ENCODE data around the gene PRRT2. TPM values are rescaled to one million over a fixed set of nuclear protein-coding genes. Genes with fewer than 3 reads are reported as not detected.
"Not testable (repeated sequence)": the region's sequence is repeated elsewhere in the genome, so short reads cannot be mapped to it uniquely, and the experiment has no call there.

Gene PRRT2
- total RNA-seq, 2 experiments from 2014 or later = 0.64 to 0.93 TPM

DNA sequence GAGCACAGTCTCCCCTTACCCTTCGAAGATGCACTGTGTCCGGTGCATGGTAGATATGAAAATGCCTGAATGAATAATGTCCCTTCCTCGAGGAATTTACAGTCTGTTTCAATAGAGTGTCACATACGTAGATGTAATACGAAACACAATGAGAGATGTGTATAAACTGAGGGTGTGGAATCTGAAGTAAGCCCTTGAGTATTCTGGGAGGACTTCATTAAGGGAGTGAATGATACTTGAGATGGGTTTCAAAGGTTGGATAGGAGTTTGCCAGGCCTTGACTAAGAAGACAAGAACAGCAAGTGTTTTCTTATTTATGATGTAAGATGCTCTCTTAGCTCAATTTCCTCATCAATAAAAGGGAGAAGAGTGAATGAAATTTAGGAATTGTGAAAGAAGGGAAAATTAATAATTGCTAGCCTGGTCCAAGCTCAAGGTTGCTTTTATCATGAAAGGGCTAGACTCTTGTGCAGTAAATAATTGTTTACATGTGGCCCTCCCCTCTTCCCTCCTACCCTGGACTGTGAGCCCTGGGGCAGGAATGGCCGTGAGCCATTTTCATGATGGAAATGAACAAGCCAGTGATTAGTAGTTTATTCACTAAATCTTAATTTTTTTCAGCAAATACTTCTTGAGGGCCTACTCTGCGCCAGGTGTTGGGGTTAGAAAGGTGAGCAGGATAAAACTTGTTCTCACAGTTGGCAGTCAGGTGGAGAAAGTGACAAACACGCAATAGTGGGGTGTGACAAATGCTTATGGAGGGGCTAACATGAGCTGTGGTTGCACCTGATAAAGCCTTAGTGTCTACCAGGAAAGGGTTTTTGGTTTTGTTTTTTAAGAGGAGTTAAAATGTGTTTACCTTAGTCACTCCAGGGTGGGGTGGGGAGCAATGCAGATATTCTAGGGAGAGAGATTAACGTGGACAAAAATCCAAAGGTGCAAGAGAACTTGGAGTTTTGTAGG lies 19.9 kb upstream of the PRRT2 start:
- peaks cover 26% of the 10 kb centered on the region for H3K4me1 Mint-ChIP-seq
- no peak for DNase-seq
- H3K4me3 Mint-ChIP-seq = peak overlapping the region; percentile 91
- H3K27me3 Mint-ChIP-seq = no peaks in the 10 kb centered on the region
- POLR2A ChIA-PET = no interaction called here
- intact Hi-C loops (cut with DNase I, micrococcal nuclease) = loop anchor here in 1 of 2 experiments (2.0 kb wide), 1 partner anchor 37 kb away; no protein-coding TSS in a partner anchor
- peak overlapping the region; percentile 97 for H3K27ac Mint-ChIP-seq
- peaks cover 51% of the 10 kb centered on the region for H3K36me3 Mint-ChIP-seq (ENCODE audit: low read depth)
- no peaks in the 10 kb centered on the region for H3K9me3 Mint-ChIP-seq (ENCODE audit: low read depth)
- no peak for ATAC-seq
- CTCF ChIA-PET = interaction anchor here (0.5 to 4.3 kb wide), 3 partner anchors 11 to 75 kb away, joined by 3 to 23 read pairs (median 3); no protein-coding TSS in a partner anchor

DNA sequence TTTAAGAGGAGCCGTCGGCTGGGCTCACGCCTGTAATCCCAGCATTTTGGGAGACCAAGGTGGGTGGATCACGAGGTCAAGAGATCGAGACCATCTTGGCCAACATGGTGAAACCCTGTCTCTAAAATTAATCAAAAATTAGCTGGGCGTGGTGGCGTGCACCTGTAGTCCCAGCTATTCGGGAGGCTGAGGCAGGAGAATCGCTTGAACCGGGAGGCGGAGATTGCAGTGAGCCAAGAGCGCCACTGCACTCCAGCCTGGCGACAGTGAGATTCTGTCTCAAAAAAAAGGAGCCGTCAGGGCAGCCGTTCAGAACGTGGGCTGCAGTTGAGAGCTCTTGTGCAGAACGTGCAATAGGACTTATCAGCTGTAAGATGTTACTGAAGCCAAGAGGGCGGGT lies 18.8 kb upstream of the PRRT2 start:
- ChIA-PET CTCF (interaction anchor here (1.5 to 2.9 kb wide), 3 partner anchors 8 to 93 kb away, joined by 5 to 14 read pairs (median 7); no protein-coding TSS in a partner anchor), POLR2A (interaction anchor here (0.5 to 0.7 kb wide), 2 partner anchors 61 to 131 kb away, joined by 4 read pairs; no protein-coding TSS in a partner anchor)
- DNase-seq; H3K9me3 Mint-ChIP-seq (ENCODE audit: low read depth); H3K27ac Mint-ChIP-seq; H3K27me3 Mint-ChIP-seq; H3K4me3 Mint-ChIP-seq; ATAC-seq; intact Hi-C loops (cut with DNase I, micrococcal nuclease): not testable (repeated sequence)
- Mint-ChIP-seq H3K36me3 (ENCODE audit: low read depth) (peaks cover 57% of the 10 kb centered on the region), H3K4me1 (peaks cover 26% of the 10 kb centered on the region)

DNA sequence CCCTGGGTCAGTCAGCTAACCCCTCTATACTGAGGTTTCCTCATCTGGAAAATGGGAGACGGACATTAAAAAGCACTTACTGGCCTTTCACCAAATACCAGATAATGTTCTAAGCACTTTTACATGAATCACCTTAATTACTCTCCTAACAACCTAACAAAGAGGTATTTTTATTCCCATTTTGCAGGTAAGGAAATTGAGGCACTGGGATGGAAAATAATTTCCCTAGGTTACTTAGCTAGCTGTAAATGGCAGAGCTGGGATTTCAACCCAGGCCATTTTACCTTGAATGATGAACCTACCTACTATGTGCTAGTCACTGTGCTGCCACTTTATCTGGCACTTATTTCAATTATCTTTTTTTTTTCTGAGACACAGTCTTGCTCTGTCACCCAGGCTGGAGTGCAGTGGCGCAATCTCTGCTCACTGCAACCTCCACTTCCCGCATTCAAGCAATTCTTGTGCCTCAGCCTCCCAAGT lies 17.7 kb upstream of the PRRT2 start:
- Mint-ChIP-seq H3K27ac (no peak overlapping the region), H3K4me1 (peaks cover 26% of the 10 kb centered on the region), H3K9me3 (ENCODE audit: low read depth) (no peaks in the 10 kb centered on the region), H3K27me3 (no peaks in the 10 kb centered on the region), H3K4me3 (no peak overlapping the region), H3K36me3 (ENCODE audit: low read depth) (peaks cover 68% of the 10 kb centered on the region)
- no peak for DNase-seq
- CTCF ChIA-PET = interaction anchor here (0.7 to 2.9 kb wide), 4 partner anchors 9 to 345 kb away, joined by 3 to 14 read pairs (median 6); no protein-coding TSS in a partner anchor
- intact Hi-C loops (cut with DNase I, micrococcal nuclease) = no loop called here
- no peak for ATAC-seq
- POLR2A ChIA-PET = interaction anchor here (0.6 to 0.7 kb wide), 3 partner anchors 38 to 248 kb away, joined by 3 to 6 read pairs (median 5); no protein-coding TSS in a partner anchor

DNA sequence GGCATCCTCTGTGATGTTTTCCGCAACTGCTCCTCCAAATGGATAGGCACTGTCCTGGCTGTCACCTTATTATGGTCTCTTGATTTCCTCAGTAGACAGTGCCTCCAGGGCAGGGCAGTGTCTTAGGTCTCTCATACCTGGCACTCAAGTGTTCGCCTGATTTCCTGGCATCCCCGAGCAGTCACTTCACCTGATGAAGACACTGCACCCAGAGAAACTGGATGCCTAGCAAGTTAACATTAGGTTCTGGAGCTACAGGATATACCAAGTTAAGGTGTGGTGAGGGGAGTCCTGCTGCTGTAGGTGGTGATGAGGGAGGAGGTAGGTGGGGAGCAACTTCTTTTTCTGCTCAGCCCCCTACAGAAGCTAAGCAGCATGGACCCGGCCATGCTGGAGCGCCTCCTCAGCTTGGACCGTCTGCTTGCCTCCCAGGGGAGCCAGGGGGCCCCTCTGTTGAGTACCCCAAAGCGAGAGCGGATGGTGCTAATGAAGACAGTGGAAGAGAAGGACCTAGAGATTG lies 9.5 kb upstream of the PRRT2 start:
- H3K36me3 Mint-ChIP-seq (ENCODE audit: low read depth) = peaks cover 52% of the 10 kb centered on the region
- H3K4me1 Mint-ChIP-seq = peaks cover 16% of the 10 kb centered on the region
- no peak overlapping the region for H3K4me3 Mint-ChIP-seq
- no peaks in the 10 kb centered on the region for H3K9me3 Mint-ChIP-seq (ENCODE audit: low read depth)
- intact Hi-C loops (cut with DNase I, micrococcal nuclease) = no loop called here
- DNase-seq = no peak
- ChIA-PET POLR2A (interaction anchor here (0.9 to 4.1 kb wide), 3 partner anchors 9 to 102 kb away, joined by 3 to 21 read pairs (median 4); partner anchors contain the start of gene KIF22), CTCF (interaction anchor here (0.6 to 3.5 kb wide), 4 partner anchors 12 to 861 kb away, joined by 3 to 23 read pairs (median 8); partner anchors contain the start of gene KIF22)
- H3K27ac Mint-ChIP-seq = peak overlapping the region; percentile 12
- ATAC-seq = no peak
- no peaks in the 10 kb centered on the region for H3K27me3 Mint-ChIP-seq

DNA sequence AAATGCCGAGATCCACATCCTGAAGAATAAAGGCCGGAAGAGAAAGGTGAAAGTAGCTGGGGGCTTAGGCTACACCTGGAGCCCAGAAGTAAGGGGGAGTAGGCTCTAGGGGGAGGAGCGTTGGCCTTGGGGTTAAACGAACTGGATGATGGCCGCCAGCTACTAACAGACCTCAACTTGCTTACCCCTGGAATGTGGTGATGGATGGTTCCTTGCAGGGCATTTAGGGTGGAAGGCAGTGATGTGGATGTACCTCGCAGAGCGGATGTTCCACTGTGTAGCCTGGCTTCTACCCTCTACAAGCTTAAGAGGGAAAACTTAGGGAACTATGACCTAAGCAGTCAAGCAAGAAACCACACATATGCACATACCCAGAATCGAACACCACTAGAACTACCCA lies 8.0 kb upstream of the PRRT2 start:
- peaks cover 26% of the 10 kb centered on the region for H3K4me1 Mint-ChIP-seq

DNA sequence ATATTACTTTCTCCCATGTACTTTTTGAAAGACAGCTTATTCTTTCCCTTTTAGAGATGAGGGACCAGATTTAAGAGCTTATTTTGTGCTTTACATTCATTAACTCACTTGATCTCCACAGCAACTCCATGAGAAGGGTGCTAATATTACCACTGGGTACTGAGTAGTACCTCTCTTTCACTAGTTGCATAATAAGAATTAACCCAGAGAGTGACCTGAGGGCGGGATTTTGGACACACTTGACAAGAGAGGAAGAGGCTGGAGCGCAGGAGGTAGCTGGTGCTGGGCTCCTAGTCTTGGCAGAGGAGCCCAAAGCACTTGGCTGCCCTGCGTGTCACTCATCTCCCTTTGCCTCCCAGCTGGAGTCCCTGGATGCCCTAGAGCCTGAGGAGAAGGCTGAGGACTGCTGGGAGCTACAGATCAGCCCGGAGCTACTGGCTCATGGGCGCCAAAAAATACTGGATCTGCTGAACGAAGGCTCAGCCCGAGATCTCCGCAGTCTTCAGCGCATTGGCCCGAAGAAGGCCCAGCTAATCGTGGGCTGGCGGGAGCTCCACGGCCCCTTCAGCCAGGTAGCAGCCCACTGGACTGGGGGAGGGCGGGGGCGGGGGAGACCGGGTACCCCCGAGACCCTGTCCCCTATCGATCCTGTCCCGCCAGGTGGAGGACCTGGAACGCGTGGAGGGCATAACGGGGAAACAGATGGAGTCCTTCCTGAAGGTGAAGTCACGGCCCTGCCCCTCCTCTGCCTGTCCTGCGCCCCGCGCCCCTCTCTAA lies 7.3 kb upstream of the PRRT2 start:
- CTCF ChIA-PET = interaction anchor here (0.8 to 3.5 kb wide), 7 partner anchors 12 to 157 kb away, joined by 3 to 23 read pairs (median 8); partner anchors contain the start of genes KIF22, PAGR1 and TMEM219
- intact Hi-C loops (cut with DNase I, micrococcal nuclease) = loop anchor here (1.0 to 5.0 kb wide), 15 partner anchors 12 to 1592 kb away; partner anchors contain the start of genes CDIPT (in 2 of the 2), KIF22 (in 2 of the 2), ALDOA (in 1 of the 2) and FBXL19 (in 1 of the 2)
- peaks cover 28% of the 10 kb centered on the region for H3K4me1 Mint-ChIP-seq
- ATAC-seq (no peak), DNase-seq (no peak)
- POLR2A ChIA-PET = interaction anchor here (0.6 to 4.1 kb wide), 7 partner anchors 9 to 378 kb away, joined by 3 to 21 read pairs (median 4); partner anchors contain the start of genes CORO1A, KIF22 and PAGR1
- peaks cover 52% of the 10 kb centered on the region for H3K36me3 Mint-ChIP-seq (ENCODE audit: low read depth)
- H3K27ac Mint-ChIP-seq = peak overlapping the region; percentile 100
- H3K27me3 Mint-ChIP-seq = no peaks in the 10 kb centered on the region
- H3K4me3 Mint-ChIP-seq = peak overlapping the region; percentile 99
- H3K9me3 Mint-ChIP-seq (ENCODE audit: low read depth) = no peaks in the 10 kb centered on the region

More for the DNA sequence above, 8.0 kb upstream of the PRRT2 start:
- DNase-seq = no peak
- no peak for ATAC-seq
- intact Hi-C loops (cut with DNase I, micrococcal nuclease) = no loop called here
- ChIA-PET CTCF (interaction anchor here (0.8 to 3.5 kb wide), 7 partner anchors 12 to 158 kb away, joined by 3 to 23 read pairs (median 8); partner anchors contain the start of genes KIF22, PAGR1 and TMEM219), POLR2A (interaction anchor here (0.6 to 4.1 kb wide), 6 partner anchors 8 to 379 kb away, joined by 3 to 21 read pairs (median 4); partner anchors contain the start of genes CORO1A, KIF22 and PAGR1)
- Mint-ChIP-seq H3K9me3 (ENCODE audit: low read depth) (no peaks in the 10 kb centered on the region), H3K36me3 (ENCODE audit: low read depth) (peaks cover 53% of the 10 kb centered on the region), H3K27ac (peak overlapping the region; percentile 100), H3K27me3 (no peaks in the 10 kb centered on the region), H3K4me3 (peak overlapping the region; percentile 99)

DNA sequence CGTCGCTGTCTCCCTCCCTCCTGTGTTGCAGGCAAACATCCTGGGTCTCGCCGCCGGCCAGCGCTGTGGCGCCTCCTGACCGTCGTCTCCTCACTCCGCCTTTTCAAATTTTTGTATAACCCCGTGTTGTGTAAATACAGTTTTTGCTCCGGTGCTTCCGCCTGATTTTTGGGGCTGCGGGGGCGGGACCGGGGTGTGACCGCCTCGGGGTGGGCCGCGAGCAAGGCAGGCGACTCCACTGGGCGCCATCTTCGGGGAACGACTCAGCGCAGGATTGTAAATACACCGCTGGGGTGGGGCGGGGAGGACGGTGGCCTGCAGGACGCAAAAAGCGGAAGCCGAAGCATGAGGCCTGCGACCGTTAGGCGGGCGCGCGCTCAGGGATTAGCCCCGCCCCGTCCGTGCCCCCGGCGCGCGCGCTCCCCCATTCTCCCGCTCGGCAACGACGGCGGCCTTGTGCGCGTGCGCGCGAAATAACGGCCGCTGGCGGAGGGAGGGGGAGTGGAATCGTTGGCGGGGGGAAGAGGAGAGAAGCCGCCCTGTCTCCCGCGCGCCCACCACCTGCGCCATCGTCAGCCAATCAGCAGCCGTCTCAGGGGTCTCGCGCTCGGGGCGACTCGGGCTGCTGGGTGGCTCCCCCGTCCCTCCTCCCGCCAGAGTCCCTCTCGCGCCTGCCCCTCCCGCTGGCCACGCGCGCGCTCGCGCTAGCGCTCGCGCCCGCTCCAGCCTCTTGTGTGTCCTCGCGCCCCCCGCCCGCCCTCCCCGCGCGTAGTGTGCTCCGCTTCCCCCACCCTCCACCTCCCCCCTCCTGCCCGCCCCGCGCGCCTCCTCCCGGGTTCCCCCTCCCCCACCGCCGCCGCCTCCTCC lies 6.5 kb upstream of the PRRT2 start:
- Mint-ChIP-seq H3K27me3 (no peaks in the 10 kb centered on the region), H3K4me3 (peak overlapping the region; percentile 99), H3K27ac (peak overlapping the region; percentile 100), H3K4me1 (peaks cover 36% of the 10 kb centered on the region), H3K9me3 (ENCODE audit: low read depth) (no peaks in the 10 kb centered on the region), H3K36me3 (ENCODE audit: low read depth) (peaks cover 60% of the 10 kb centered on the region)
- intact Hi-C loops (cut with DNase I, micrococcal nuclease) = loop anchor here (1.0 to 5.0 kb wide), 16 partner anchors 11 to 1593 kb away; partner anchors contain the start of genes CDIPT (in 2 of the 2), KIF22 (in 2 of the 2), ALDOA (in 1 of the 2) and FBRS (in 1 of the 2)
- ATAC-seq (peak; percentile 64), DNase-seq (peak; percentile 99)
- ChIA-PET CTCF (interaction anchor here (1.6 to 3.5 kb wide), 5 partner anchors 11 to 104 kb away, joined by 8 to 39 read pairs (median 13); partner anchors contain the start of genes KIF22 and PAGR1), POLR2A (interaction anchor here (0.5 to 4.1 kb wide), 4 partner anchors 15 to 73 kb away, joined by 3 to 21 read pairs (median 4); partner anchors contain the start of gene KIF22)

DNA sequence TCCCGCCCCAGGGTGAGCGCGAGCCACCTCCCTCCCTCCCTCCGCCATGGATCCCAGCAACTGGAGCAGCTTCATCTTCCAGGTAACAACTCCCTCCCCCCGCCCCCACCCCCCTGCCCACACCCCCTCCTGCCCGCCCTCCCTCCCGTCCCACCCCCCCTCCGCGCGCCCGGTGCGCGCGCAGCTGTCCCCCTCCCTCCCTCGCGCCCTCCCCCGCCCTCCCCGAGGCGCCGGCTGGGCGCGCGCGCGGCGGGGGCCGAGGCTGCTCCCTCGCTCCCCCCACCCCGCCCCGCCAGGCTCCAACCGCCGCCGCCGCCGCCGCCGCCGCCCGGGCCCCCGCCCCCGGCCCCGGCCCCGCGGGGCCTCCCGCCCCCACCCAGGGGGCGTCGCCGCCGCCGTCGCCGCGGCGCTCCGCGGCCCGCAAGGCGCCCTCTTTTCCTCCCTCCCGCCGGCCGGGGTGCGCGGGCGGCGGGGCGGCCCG lies 5.9 kb upstream of the PRRT2 start, which contains the start of gene MAZ:
Gene MAZ, plus strand, starts transcription at position 431 of the 481 bp plus-strand sequence. CDS start 173 bp downstream, outside the sequence.
- DNase-seq = no peak
- Mint-ChIP-seq H3K36me3 (ENCODE audit: low read depth) (peaks cover 61% of the 10 kb centered on the region), H3K9me3 (ENCODE audit: low read depth) (no peaks in the 10 kb centered on the region), H3K27me3 (no peaks in the 10 kb centered on the region), H3K27ac (peak within 1 kb of the TSS; percentile 100), H3K4me1 (peaks cover 43% of the 10 kb centered on the region), H3K4me3 (peak within 1 kb of the TSS; percentile 99)
- POLR2A ChIA-PET = interaction anchor here (0.5 to 3.0 kb wide), 3 partner anchors 10 to 21 kb away, joined by 4 to 36 read pairs (median 4); partner anchors contain the start of gene PAGR1
- no peak for ATAC-seq
- CTCF ChIA-PET = interaction anchor here (2.9 to 3.5 kb wide), 2 partner anchors 11 to 42 kb away, joined by 39 to 50 read pairs; partner anchors contain the start of gene PAGR1
- intact Hi-C loops (cut with DNase I, micrococcal nuclease) = loop anchor here in 1 of 2 experiments (2.0 to 5.0 kb wide), 5 partner anchors 853 to 1594 kb away; partner anchors contain the start of genes FBRS, FBXL19, SBK1 and TUFM
